Measurements from ENCODE around the gene DHFR2. TPM values are rescaled to one million over a fixed set of nuclear protein-coding genes. Genes with fewer than 3 reads are reported as not detected.
"Not testable (repeated sequence)": the region's sequence is repeated elsewhere in the genome, so short reads cannot be mapped to it uniquely, and the experiment has no call there.

The DHFR2 gene
- total and polyA plus RNA-seq, 4 donors = 2.3 to 3.9 (median 2.5) TPM

DNA sequence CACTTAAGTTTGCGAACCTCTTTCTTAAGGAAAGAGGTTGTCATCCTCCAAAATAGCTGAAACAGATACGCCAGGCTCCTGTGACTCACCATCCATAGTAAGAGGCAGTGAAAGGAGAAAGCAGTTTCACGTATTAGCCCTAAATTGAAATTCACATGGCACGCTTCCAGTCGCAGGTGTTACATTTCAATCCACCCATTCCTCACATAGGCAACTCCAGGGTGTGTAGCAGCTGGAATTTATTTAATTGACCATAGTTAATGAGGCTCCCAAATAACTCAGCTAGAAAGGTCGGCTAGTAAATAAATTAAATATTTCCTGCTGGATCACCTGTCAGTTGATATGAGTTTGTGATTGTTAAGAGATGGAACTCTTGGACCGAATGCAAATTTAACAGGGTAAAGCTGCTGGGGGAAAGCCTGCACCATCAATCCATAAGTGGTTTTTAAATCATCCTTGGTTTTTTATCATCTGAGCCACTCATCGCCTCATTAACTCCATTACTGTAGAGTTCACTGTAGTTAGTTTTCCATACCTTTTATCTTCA, 19.7 kb upstream of the DHFR2 start:
- H3K4me3 ChIP-seq (ENCODE audit: low read depth in 1 of 3, low read length in 3 of 3) = no peak overlapping the region
- H3K9ac ChIP-seq (ENCODE audit: low read depth in 1 of 2, low read length in 2 of 2) = no peak overlapping the region
- no peaks in the 10 kb centered on the region for H3K9me3 ChIP-seq (ENCODE audit: control insufficient read depth in 4 of 4, low read length in 3 of 4)
- no peak overlapping the region for H3K27ac ChIP-seq (ENCODE audit: low read depth in 1 of 2, low read length in 2 of 2)
- H3K36me3 ChIP-seq (ENCODE audit: control insufficient read depth in 4 of 4, insufficient read depth in 3 of 4, low read depth in 1 of 4, low read length in 3 of 4) = peaks cover 0 to 6% (median 2%) of the 10 kb centered on the region in 4 donors
- no peaks in the 10 kb centered on the region for H3K27me3 ChIP-seq (ENCODE audit: control insufficient read depth in 4 of 4, insufficient read depth in 4 of 4, low read length in 3 of 4)
- DNase-seq (ENCODE audit: low spot score) = no peak
- TF ChIP-seq GABPA (IDR thresholded peaks at IDR 0.05 in 1 of 2, conservative IDR thresholded peaks at IDR 0.05 in 1 of 2) (no peak), TAF1 (conservative IDR thresholded peaks at IDR 0.05) (no peak), HNF4A (conservative IDR thresholded peaks at IDR 0.05) (no peak), REST (IDR thresholded peaks at IDR 0.05) (no peak), YY1 (IDR thresholded peaks at IDR 0.05) (no peak), FOXA2 (IDR thresholded peaks at IDR 0.05) (no peak), RXRA (IDR thresholded peaks at IDR 0.05) (no peak), JUND (IDR thresholded peaks at IDR 0.05) (no peak), MAX (IDR thresholded peaks at IDR 0.05) (no peak), FOXA1 (IDR thresholded peaks at IDR 0.05) (no peak), SP1 (IDR thresholded peaks at IDR 0.05) (no peak), NR2F2 (IDR thresholded peaks at IDR 0.05) (no peak), ZBTB33 (IDR thresholded peaks at IDR 0.05) (no peak), RAD21 (IDR thresholded peaks at IDR 0.05) (no peak), ATF3 (IDR thresholded peaks at IDR 0.05) (no peak)
- H3K4me1 ChIP-seq (ENCODE audit: control insufficient read depth in 4 of 4, insufficient read depth in 4 of 4, low read length in 3 of 4) = no peaks in the 10 kb centered on the region
- 95% methylated on average over 8 of the region's 8 CpGs for WGBS

- Histone ChIP-seq H3K9me3 (ENCODE audit: control insufficient read depth in 4 of 4, low read length in 3 of 4) (no peaks in the 10 kb centered on the region), H3K27me3 (ENCODE audit: control insufficient read depth in 4 of 4, insufficient read depth in 4 of 4, low read length in 3 of 4) (no peaks in the 10 kb centered on the region), H3K36me3 (ENCODE audit: control insufficient read depth in 4 of 4, insufficient read depth in 3 of 4, low read depth in 1 of 4, low read length in 3 of 4) (peaks cover 0 to 6% (median 2%) of the 10 kb centered on the region in 4 donors), H3K27ac (ENCODE audit: low read depth in 1 of 2, low read length in 2 of 2) (no peak overlapping the region), H3K4me3 (ENCODE audit: low read depth in 1 of 3, low read length in 3 of 3) (no peak overlapping the region), H3K4me1 (ENCODE audit: control insufficient read depth in 4 of 4, insufficient read depth in 4 of 4, low read length in 3 of 4) (no peaks in the 10 kb centered on the region), H3K9ac (ENCODE audit: low read depth in 1 of 2, low read length in 2 of 2) (no peak overlapping the region)
- no peak for DNase-seq (ENCODE audit: low spot score)
- TF ChIP-seq FOXA2 (IDR thresholded peaks at IDR 0.05) (no peak), ATF3 (IDR thresholded peaks at IDR 0.05) (no peak), MAX (IDR thresholded peaks at IDR 0.05) (no peak), GABPA (IDR thresholded peaks at IDR 0.05 in 1 of 2, conservative IDR thresholded peaks at IDR 0.05 in 1 of 2) (no peak), SP1 (IDR thresholded peaks at IDR 0.05) (no peak), EGR1 (IDR thresholded peaks at IDR 0.05; ENCODE audit: low read depth in 2 of 2) (no peak), FOXA1 (IDR thresholded peaks at IDR 0.05) (no peak), RXRA (IDR thresholded peaks at IDR 0.05) (no peak)
- TF ChIP-seq, protein P1, sequence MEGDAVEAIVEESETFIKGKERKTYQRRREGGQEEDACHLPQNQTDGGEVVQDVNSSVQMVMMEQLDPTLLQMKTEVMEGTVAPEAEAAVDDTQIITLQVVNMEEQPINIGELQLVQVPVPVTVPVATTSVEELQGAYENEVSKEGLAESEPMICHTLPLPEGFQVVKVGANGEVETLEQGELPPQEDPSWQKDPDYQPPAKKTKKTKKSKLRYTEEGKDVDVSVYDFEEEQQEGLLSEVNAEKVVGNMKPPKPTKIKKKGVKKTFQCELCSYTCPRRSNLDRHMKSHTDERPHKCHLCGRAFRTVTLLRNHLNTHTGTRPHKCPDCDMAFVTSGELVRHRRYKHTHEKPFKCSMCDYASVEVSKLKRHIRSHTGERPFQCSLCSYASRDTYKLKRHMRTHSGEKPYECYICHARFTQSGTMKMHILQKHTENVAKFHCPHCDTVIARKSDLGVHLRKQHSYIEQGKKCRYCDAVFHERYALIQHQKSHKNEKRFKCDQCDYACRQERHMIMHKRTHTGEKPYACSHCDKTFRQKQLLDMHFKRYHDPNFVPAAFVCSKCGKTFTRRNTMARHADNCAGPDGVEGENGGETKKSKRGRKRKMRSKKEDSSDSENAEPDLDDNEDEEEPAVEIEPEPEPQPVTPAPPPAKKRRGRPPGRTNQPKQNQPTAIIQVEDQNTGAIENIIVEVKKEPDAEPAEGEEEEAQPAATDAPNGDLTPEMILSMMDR (IDR thresholded peaks at IDR 0.05; ENCODE audit: low read depth, low read length, missing input control) = no peak
- WGBS = 88% methylated on average over 5 of the region's 5 CpGs
Observed at GRCh38 chr3:94081884-94082283, 19.2 kb upstream of the DHFR2 start.

- H3K9me3 ChIP-seq (ENCODE audit: control insufficient read depth in 4 of 4, low read length in 3 of 4); H3K27me3 ChIP-seq (ENCODE audit: control insufficient read depth in 4 of 4, insufficient read depth in 4 of 4, low read length in 3 of 4); H3K9ac ChIP-seq (ENCODE audit: low read depth in 1 of 2, low read length in 2 of 2); DNase-seq (ENCODE audit: low spot score); H3K27ac ChIP-seq (ENCODE audit: low read depth in 1 of 2, low read length in 2 of 2); H3K36me3 ChIP-seq (ENCODE audit: control insufficient read depth in 4 of 4, insufficient read depth in 3 of 4, low read depth in 1 of 4, low read length in 3 of 4); H3K4me3 ChIP-seq (ENCODE audit: low read depth in 1 of 3, low read length in 3 of 3); H3K4me1 ChIP-seq (ENCODE audit: control insufficient read depth in 4 of 4, insufficient read depth in 4 of 4, low read length in 3 of 4): not testable (repeated sequence)
- 93% methylated on average over 5 of the region's 5 CpGs for WGBS
Observed at GRCh38 chr3:94080552-94080951, 17.8 kb upstream of the DHFR2 start.

Data from liver (tissue), 9 donors.